A549 (cell line): ENCODE results near the gene CDH22. TPM values are rescaled to one million over a fixed set of nuclear protein-coding genes. Genes with fewer than 3 reads are reported as not detected.

Source experiments
- ATAC-seq, 2 experiments: fragments of 200-7000 bp in 1 of 2; fragments of >200 bp in 1 of 2; cut with Nextera tagmentation in 1 of 2; cut with Tn5 transposase in 1 of 2; 3 replicates each; pipeline versions ENCODE4 v1.8.0 to v1.9.1; 2018 to 2020; ENCODE audit warnings: mild to moderate bottlenecking in 1 of 2, moderate library complexity in 1 of 2
- CTCF ChIA-PET: fragments of 300-600 bp; sonication (Branson Sonifier 250); formaldehyde crosslinking; extraction: SDS; loops from one replicate; lab custom pipeline; 2021; ENCODE audit warnings: antibody characterized with exemption, inconsistent platforms; lab: Yijun Ruan, JAX
- POLR2A ChIA-PET: fragments of 350-600 bp; formaldehyde crosslinking; extraction: SDS; loops from one replicate; lab custom pipeline; 2021; ENCODE audit warnings: antibody characterized with exemption, inconsistent platforms; lab: Yijun Ruan, JAX
- DNase-seq, 2 experiments: peaks; one replicate each; pipeline versions ENCODE4 v3.0.0 to v3.0.0-alpha.2; 2011 to 2016; ENCODE audit warnings: low read depth in 1 of 2, low spot score in 1 of 2
- FAIRE-seq: peaks from 2 replicates; lab custom pipeline; 2011; peaks lifted over from hg19 to GRCh38; lab: Jason Lieb, UNC
- H3K27ac ChIP-seq, 2 experiments: fragments of >200 bp; sonication (Bioruptor Twin); formaldehyde crosslinking; 3 replicates each; pipeline ENCODE4 v1.5.1; 2016 to 2017
- H3K4me1 ChIP-seq: fragments of >200 bp; sonication (Bioruptor Twin); formaldehyde crosslinking; 3 replicates; pipeline ENCODE4 v1.6.1; 2016
- H3K4me2 ChIP-seq: fragments of >200 bp; sonication (Bioruptor Twin); formaldehyde crosslinking; 3 replicates; pipeline ENCODE4 v1.6.1; 2016
- H3K4me3 ChIP-seq: fragments of >200 bp; sonication (Bioruptor Twin); formaldehyde crosslinking; 3 replicates; pipeline ENCODE4 v1.5.1; 2016
- H3K9me3 ChIP-seq: fragments of >200 bp; sonication (Bioruptor Twin); formaldehyde crosslinking; 3 replicates; pipeline ENCODE4 v1.6.1; 2016
- BHLHE40 ChIP-seq: IDR thresholded peaks from 2 replicates; pipeline ENCODE4 v1.6.1; 2012; ENCODE audit warnings: low read depth, low read length, inconsistent platforms
- CBX8 ChIP-seq: fragments of 200-600 bp; sonication (generic); IDR thresholded peaks from 2 replicates; pipeline ENCODE4 v1.6.1; 2016
- CEBPB ChIP-seq, 2 experiments: fragments of >200 bp in 1 of 2; sonication (Bioruptor Twin) in 1 of 2; formaldehyde crosslinking in 1 of 2; IDR thresholded peaks; 2 replicates each; pipeline ENCODE4 v1.6.1; 2012 to 2016
- CHD2 ChIP-seq: fragments of 150-350 bp; IDR thresholded peaks from 2 replicates; pipeline ENCODE4 v1.6.1; 2014; ENCODE audit warnings: low read length; ENCODE audit not compliant: partially characterized antibody
- CTCF ChIP-seq: fragments of >200 bp; sonication (Bioruptor Twin); formaldehyde crosslinking; IDR thresholded peaks from 3 replicates; pipeline ENCODE4 v1.5.1; 2016
- ELK1 ChIP-seq: fragments of 150-350 bp; IDR thresholded peaks from 2 replicates; pipeline ENCODE4 v1.6.1; 2014; ENCODE audit warnings: low read depth, mild to moderate bottlenecking, low read length
- FOSL2 ChIP-seq, 2 experiments: fragments of 450-650 bp in 1 of 2; fragments of >200 bp in 1 of 2; sonication (Bioruptor Twin) in 1 of 2; formaldehyde crosslinking; IDR thresholded peaks; 2 replicates each; pipeline versions ENCODE4 v1.5.0 to v1.6.1; 2016 to 2020; ENCODE audit warnings: mild to moderate bottlenecking in 1 of 2, moderate library complexity in 1 of 2
- FOXS1 ChIP-seq: fragments of 250-450 bp; sonication (Bioruptor Pico); IDR thresholded peaks from 2 replicates; pipeline ENCODE4 v1.5.0; 2020; ENCODE audit warnings: mild to moderate bottlenecking, moderate library complexity
- HEYL ChIP-seq: fragments of 250-450 bp; sonication (Bioruptor Pico); IDR thresholded peaks from 2 replicates; pipeline ENCODE4 v1.8.0; 2021; ENCODE audit warnings: mild to moderate bottlenecking, moderate library complexity
- HMGXB4 ChIP-seq: fragments of 250-450 bp; sonication (Bioruptor Pico); IDR thresholded peaks from 2 replicates; pipeline ENCODE4 v1.5.0; 2021; ENCODE audit warnings: mild to moderate bottlenecking, moderate library complexity, borderline replicate concordance
- HOXB5 ChIP-seq: fragments of 250-450 bp; sonication (Bioruptor Pico); IDR thresholded peaks from 2 replicates; pipeline ENCODE4 v1.5.0; 2020; ENCODE audit warnings: mild to moderate bottlenecking, moderate library complexity
- JUN ChIP-seq, 2 experiments: fragments of >200 bp; sonication (Bioruptor Twin); formaldehyde crosslinking; IDR thresholded peaks; 2 replicates in 1 of 2; 3 replicates in 1 of 2; pipeline ENCODE4 v1.6.1; 2016 to 2017
- KDM5A ChIP-seq: fragments of 200-600 bp; sonication (generic); IDR thresholded peaks from 2 replicates; pipeline ENCODE4 v1.6.1; 2016; ENCODE audit warnings: antibody characterized with exemption, mild to moderate bottlenecking
- MAX ChIP-seq: IDR thresholded peaks from 2 replicates; pipeline ENCODE4 v1.6.1; 2012
- MAZ ChIP-seq: fragments of 150-350 bp; IDR thresholded peaks from 2 replicates; pipeline ENCODE4 v1.6.1; 2014; ENCODE audit warnings: antibody characterized with exemption, low read depth, low read length, borderline replicate concordance
- NPAS2 ChIP-seq: fragments of 250-450 bp; sonication (Bioruptor Pico); IDR thresholded peaks from 2 replicates; pipeline ENCODE4 v1.8.0; 2022; ENCODE audit warnings: mild to moderate bottlenecking, moderate library complexity, borderline replicate concordance
- PHF8 ChIP-seq: fragments of 200-600 bp; sonication (generic); IDR thresholded peaks from 2 replicates; pipeline ENCODE4 v1.6.1; 2016; ENCODE audit warnings: low read depth, mild to moderate bottlenecking, antibody characterized with exemption, moderate library complexity, borderline replicate concordance
- POLR2AphosphoS2 ChIP-seq: conservative IDR thresholded peaks from 2 replicates; pipeline ENCODE4 v1.6.1; 2012; ENCODE audit warnings: low read length, improper control_type of control experiment, inconsistent platforms
- RARB ChIP-seq: fragments of 250-450 bp; sonication (Bioruptor Pico); IDR thresholded peaks from 2 replicates; pipeline ENCODE4 v1.8.0; 2021; ENCODE audit warnings: mild to moderate bottlenecking, moderate library complexity
- RCOR1 ChIP-seq: fragments of 150-350 bp; IDR thresholded peaks from 2 replicates; pipeline ENCODE4 v1.6.1; 2014; ENCODE audit warnings: antibody characterized with exemption, low read length, low read depth
- REST ChIP-seq: fragments of 200-600 bp; sonication (generic); IDR thresholded peaks from 2 replicates; pipeline ENCODE4 v1.6.1; 2016; ENCODE audit warnings: antibody characterized with exemption, mild to moderate bottlenecking, moderate library complexity
- RNF2 ChIP-seq: fragments of 200-600 bp; sonication (generic); IDR thresholded peaks from 2 replicates; pipeline ENCODE4 v1.6.1; 2016; ENCODE audit warnings: low read depth, mild to moderate bottlenecking, antibody characterized with exemption, moderate library complexity, borderline replicate concordance
- SREBF2 ChIP-seq: fragments of 450-650 bp; IDR thresholded peaks from 2 replicates; pipeline ENCODE4 v1.6.1; 2014; ENCODE audit warnings: mild to moderate bottlenecking, moderate library complexity
- TFCP2L1 ChIP-seq: fragments of 250-450 bp; sonication (Bioruptor Pico); IDR thresholded peaks from 2 replicates; pipeline ENCODE4 v1.5.0; 2021; ENCODE audit warnings: mild to moderate bottlenecking
- TP53 ChIP-seq: fragments of 250-450 bp; sonication (Bioruptor Pico); IDR thresholded peaks from 2 replicates; pipeline ENCODE4 v1.5.0; 2021; ENCODE audit warnings: mild to moderate bottlenecking, moderate library complexity
- ZNF302 ChIP-seq: fragments of 250-450 bp; sonication (Bioruptor Pico); IDR thresholded peaks from 2 replicates; pipeline ENCODE4 v1.9.0; 2021; ENCODE audit warnings: inconsistent platforms, mild to moderate bottlenecking, moderate library complexity
- WGBS: methylation state at CpG from one replicate; pipeline ENCODE4 v1.1.6; 2017; ENCODE audit errors: missing lambda C conversion rate; 5-methylcytosine and 5-hydroxymethylcytosine counted together
- polyA plus RNA-seq, 4 experiments: library from polyadenylated mRNA; depleted of rRNA in 3 of 4; stranded (reverse); fragments of >200 nt; fragmentation: RNase III in 1 of 4; extraction: RNeasy Plus Mini Kit Qiagen cat#74134 plus additional on column Dnase treatment in 1 of 4; gene quantifications; 2 replicates in 3 of 4; 3 replicates in 1 of 4; pipeline ENCODE4 v1.2.3, GENCODE V29; 2011 to 2017
- TF ChIP-seq, protein P1 (sequence below): fragments of >200 bp; sonication (Bioruptor Twin); formaldehyde crosslinking; IDR thresholded peaks from 2 replicates; pipeline ENCODE4 v1.6.1; 2016

CDH22 gene
- polyA plus RNA-seq, 2 of the 4 experiments (the other 2 are of a cell fraction), result not detected

- H3K4me1 ChIP-seq, result peaks cover 3% of the 10 kb centered on the region
- POLR2A ChIA-PET, result no interaction called here
- no peak for ATAC-seq
- no peaks in the 10 kb centered on the region for H3K9me3 ChIP-seq
- WGBS, result 52% methylated on average over 2 of the region's 2 CpGs
- H3K4me3 ChIP-seq, result no peak overlapping the region
- TF ChIP-seq ZNF302 (CRISPR knock-in tag) (no peak), HMGXB4 (no peak), KDM5A (no peak), RNF2 (no peak), RARB (no peak), CTCF (no peak), RCOR1 (no peak), TFCP2L1 (CRISPR knock-in tag) (no peak), CBX8 (no peak), HOXB5 (CRISPR knock-in tag) (no peak), MAZ (no peak), PHF8 (no peak)
- TF ChIP-seq, protein P1, sequence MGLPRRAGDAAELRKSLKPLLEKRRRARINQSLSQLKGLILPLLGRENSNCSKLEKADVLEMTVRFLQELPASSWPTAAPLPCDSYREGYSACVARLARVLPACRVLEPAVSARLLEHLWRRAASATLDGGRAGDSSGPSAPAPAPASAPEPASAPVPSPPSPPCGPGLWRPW, result no peak
- no peak for FAIRE-seq
- H3K4me2 ChIP-seq, result no peak overlapping the region
- CTCF ChIA-PET, result interaction anchor here (1.5 to 5.4 kb wide), 2 partner anchors 9 to 15 kb away, joined by 3 to 45 read pairs; no protein-coding TSS in a partner anchor
- H3K27ac ChIP-seq, result no peak overlapping the region
- DNase-seq, result no peak
Measured at GRCh38 chr20:46309945-46310344, 1.6 kb upstream of the CDH22 start.

GRCh38 chr20:46307999-46308257 is 370 bp downstream of the CDH22 start:
- WGBS, result no CpG with 5 or more reads among the region's 35 CpGs
- H3K4me3 ChIP-seq, result peak overlapping the region; percentile 55
- no peak for DNase-seq
- no peak for ATAC-seq
- ChIA-PET CTCF (interaction anchor here (0.6 to 5.4 kb wide), 10 partner anchors 9 to 216 kb away, joined by 3 to 45 read pairs (median 4); no protein-coding TSS in a partner anchor), POLR2A (no interaction called here)
- no peak for FAIRE-seq
- H3K4me1 ChIP-seq, result peaks cover 3% of the 10 kb centered on the region
- H3K4me2 ChIP-seq, result peak overlapping the region; percentile 98
- peak overlapping the region; percentile 39 to 70; a peak in 5 of 6 replicates for H3K27ac ChIP-seq
- H3K9me3 ChIP-seq, result no peaks in the 10 kb centered on the region
- TF ChIP-seq RCOR1 (no peak), SREBF2 (no peak), REST (no peak), TP53 (CRISPR knock-in tag) (no peak), FOXS1 (CRISPR knock-in tag) (no peak), ELK1 (no peak), CHD2 (no peak), FOSL2 (IDR thresholded peaks at IDR 0.05) (no peak), FOSL2 (CRISPR knock-in tag; IDR thresholded peaks at IDR 0.05) (no peak), HEYL (CRISPR knock-in tag) (no peak), MAX (no peak), POLR2AphosphoS2 (no peak), KDM5A (no peak), CEBPB (IDR thresholded peaks at IDR 0.05) (no peak), BHLHE40 (no peak), NPAS2 (CRISPR knock-in tag) (no peak), JUN (IDR thresholded peaks at IDR 0.05) (no peak), HMGXB4 (no peak)
